Left lung (tissue), 10 donors: ENCODE results near the gene ARL4D. TPM values are rescaled to one million over a fixed set of nuclear protein-coding genes. Genes with fewer than 3 reads are reported as not detected.

ENCODE experiments used
- ATAC-seq: fragments of 200-7000 bp; cut with Tn5 transposase; one replicate; pipeline ENCODE4 v1.9.1; 2020; ENCODE audit warnings: moderate library complexity
- DNase-seq, 4 donors: peaks; one replicate each; pipeline ENCODE4 v3.0.0-alpha.2; 2013 to 2020
- H3K27ac ChIP-seq, 2 donors: fragments of 200-600 bp; sonication (generic) in 1 of 2; one replicate each; pipeline versions ENCODE4 v1.5.0 to v1.8.0; 2020 to 2021
- H3K27me3 ChIP-seq, 2 donors: fragments of 200-600 bp; sonication (generic) in 1 of 2; one replicate each; pipeline versions ENCODE4 v1.5.0 to v1.8.0; 2020 to 2021
- H3K36me3 ChIP-seq, 2 donors: fragments of 200-600 bp; sonication (generic) in 1 of 2; one replicate each; pipeline versions ENCODE4 v1.5.0 to v1.8.0; 2020 to 2021
- H3K4me1 ChIP-seq, 2 donors: fragments of 200-600 bp; one replicate each; pipeline ENCODE4 v1.8.0; 2021
- H3K4me3 ChIP-seq, 2 donors: fragments of 200-600 bp; sonication (generic) in 1 of 2; one replicate each; pipeline versions ENCODE4 v1.5.0 to v1.8.0; 2020 to 2021; ENCODE audit warnings: mild to moderate bottlenecking in 1 of 2
- H3K9me3 ChIP-seq, 2 donors: fragments of 200-600 bp; sonication (generic) in 1 of 2; one replicate each; pipeline versions ENCODE4 v1.5.0 to v1.8.0; 2020 to 2021
- CTCF ChIP-seq, 2 donors: fragments of 200-600 bp; sonication (generic) in 1 of 2; IDR thresholded peaks; one replicate each; pipeline versions ENCODE4 v1.5.0 to v1.8.0; 2021; ENCODE audit warnings: antibody characterized with exemption in 2 of 2
- intact Hi-C, 2 donors: fragments of 100-400 bp; cut with DNase I; formaldehyde crosslinking; loops; one replicate each; pipeline versions ENCODE4 v1.11.2 to v1.14.2; 2022
- polyA plus RNA-seq, 6 donors: library from polyadenylated mRNA; unstranded; fragments of 120-200 nt; gene quantifications; one replicate each; pipeline ENCODE4 v1.2.1, GENCODE V29; 2013; ENCODE audit not compliant: insufficient read length in 6 of 6
- total RNA-seq, 2 donors: library from RNA; stranded (reverse); fragmentation: NEBNext Ultra II Directional; extraction: Animal tissue kit (Norgen Biotek cat#: 25700); gene quantifications; one replicate each; pipeline ENCODE4 v1.2.1, GENCODE V29; 2021
- donor health status: DM: no; HTN: yes; CAD: no.
- donor health status: DM: no; HTN: no; CAD: no.

The ARL4D gene
- total and polyA plus RNA-seq, 8 donors = 5.9 to 13.0 (median 9.7) TPM

GRCh38 chr17:43438626-43439025 lies 39.8 kb downstream of the ARL4D start:
- no peaks in the 10 kb centered on the region for H3K4me1 ChIP-seq
- ATAC-seq = no peak
- H3K4me3 ChIP-seq = no peak overlapping the region
- DNase-seq = no peak
- TF ChIP-seq CTCF (IDR thresholded peaks at IDR 0.05) = no peak
- H3K9me3 ChIP-seq = no peaks in the 10 kb centered on the region
- no peaks in the 10 kb centered on the region for H3K36me3 ChIP-seq
- intact Hi-C loops = no loop called here
- no peaks in the 10 kb centered on the region for H3K27me3 ChIP-seq
- no peak overlapping the region for H3K27ac ChIP-seq

GRCh38 chr17:43439041-43439440 lies 40.2 kb downstream of the ARL4D start:
- DNase-seq (peak in 1 of 4 donors; percentile 53), ATAC-seq (no peak)
- no peaks in the 10 kb centered on the region for H3K4me1 ChIP-seq
- no peaks in the 10 kb centered on the region for H3K36me3 ChIP-seq
- H3K27me3 ChIP-seq = no peaks in the 10 kb centered on the region
- no peak overlapping the region for H3K27ac ChIP-seq
- no peaks in the 10 kb centered on the region for H3K9me3 ChIP-seq
- TF ChIP-seq CTCF (IDR thresholded peaks at IDR 0.05) = no peak
- no peak overlapping the region for H3K4me3 ChIP-seq
- intact Hi-C loops = no loop called here

GRCh38 chr17:43442711-43443110 lies 43.9 kb downstream of the ARL4D start:
- no peak for DNase-seq
- Histone ChIP-seq H3K4me1 (no peaks in the 10 kb centered on the region), H3K36me3 (no peaks in the 10 kb centered on the region), H3K4me3 (no peak overlapping the region), H3K9me3 (no peaks in the 10 kb centered on the region), H3K27me3 (no peaks in the 10 kb centered on the region), H3K27ac (no peak overlapping the region)
- intact Hi-C loops = no loop called here
- no peak for TF ChIP-seq CTCF (IDR thresholded peaks at IDR 0.05)
- peak; percentile 64 for ATAC-seq

- ATAC-seq (no peak), DNase-seq (no peak)
- TF ChIP-seq CTCF (IDR thresholded peaks at IDR 0.05) = no peak
- no peaks in the 10 kb centered on the region for H3K36me3 ChIP-seq
- H3K4me3 ChIP-seq = no peak overlapping the region
- H3K9me3 ChIP-seq = no peaks in the 10 kb centered on the region
- no peaks in the 10 kb centered on the region for H3K27me3 ChIP-seq
- no peaks in the 10 kb centered on the region for H3K4me1 ChIP-seq
- intact Hi-C loops = no loop called here
- H3K27ac ChIP-seq = no peak overlapping the region
Measured at GRCh38 chr17:43443381-43443780, 44.6 kb downstream of the ARL4D start.

- no peak overlapping the region for H3K4me3 ChIP-seq
- H3K36me3 ChIP-seq = no peaks in the 10 kb centered on the region
- ATAC-seq (no peak), DNase-seq (no peak)
- intact Hi-C loops = no loop called here
- no peaks in the 10 kb centered on the region for H3K9me3 ChIP-seq
- no peaks in the 10 kb centered on the region for H3K27me3 ChIP-seq
- H3K4me1 ChIP-seq = no peaks in the 10 kb centered on the region
- TF ChIP-seq CTCF (IDR thresholded peaks at IDR 0.05) = no peak
- no peak overlapping the region for H3K27ac ChIP-seq
Measured at GRCh38 chr17:43444223-43445008, 45.6 kb downstream of the ARL4D start.
